ENCODE data around the gene SUB1. TPM values are rescaled to one million over a fixed set of nuclear protein-coding genes. Genes with fewer than 3 reads are reported as not detected.

SUB1 gene
- polyA plus RNA-seq, 1 donor (not counting 4 experiments of a cell fraction or from before 2014, with no cell fraction given): 432 TPM

- Histone ChIP-seq H3K9me3 (ENCODE audit: control insufficient read depth, low read depth, low read length) (no peaks in the 10 kb centered on the region), H2AFZ (ENCODE audit: control insufficient read depth, low read length) (no peak overlapping the region), H3K9me1 (ENCODE audit: control insufficient read depth, extremely low read depth, insufficient read depth, low read length) (no peaks in the 10 kb centered on the region), H3K4me2 (ENCODE audit: control insufficient read depth, extremely low read depth, insufficient read depth, low read depth, low read length) (no peak overlapping the region), H4K20me1 (ENCODE audit: control insufficient read depth, extremely low read depth, insufficient read depth, low read length) (no peaks in the 10 kb centered on the region), H3K4me1 (ENCODE audit: control insufficient read depth, extremely low read depth, insufficient read depth, low read length) (no peaks in the 10 kb centered on the region), H3K27ac (ENCODE audit: control insufficient read depth, insufficient read depth, low read length) (no peak overlapping the region), H3K36me3 (ENCODE audit: control insufficient read depth in 2 of 2, extremely low read depth in 1 of 2, insufficient read depth in 2 of 2, low read length in 2 of 2) (no peaks in the 10 kb centered on the region), H3K27me3 (ENCODE audit: control insufficient read depth, extremely low read depth, insufficient read depth, low read length) (no peaks in the 10 kb centered on the region), H3K4me3 (ENCODE audit: control insufficient read depth in 2 of 3, extremely low read depth in 1 of 3, insufficient read depth in 2 of 3, low read depth in 1 of 3, low read length in 3 of 3) (no peak overlapping the region), H3K9ac (ENCODE audit: control insufficient read depth, extremely low read depth, insufficient read depth, low read length) (no peak overlapping the region), H3K79me2 (ENCODE audit: control insufficient read depth, insufficient read depth, low read length) (no peaks in the 10 kb centered on the region)
- no peak for TF ChIP-seq EZH2 (IDR thresholded peaks at IDR 0.05; ENCODE audit: low read length)
- no peak for TF ChIP-seq CTCF (optimal IDR thresholded peaks at IDR 0.05 in 1 of 3, IDR thresholded peaks at IDR 0.05 in 1 of 3, conservative IDR thresholded peaks at IDR 0.05 in 1 of 3; ENCODE audit: extremely low read depth in 1 of 3, insufficient read depth in 2 of 3, low read length in 3 of 3)
- DNase-seq (ENCODE audit: low read depth, low spot score) (no peak), FAIRE-seq (no peak)
- dilution Hi-C loops (cut with MboI; ENCODE audit: extremely low pct_ligation_motif_present, low sequenced_read_pairs): no loop called here
Observed at GRCh38 chr5:32651638-32652037, 66.3 kb downstream of the SUB1 start.

Other genes with a start within 250 kb of the SUB1 start
- gene ZFR, start 140.8 kb upstream of the SUB1 start, polyA plus RNA-seq: 56.6 to 74.7 TPM (median 58.7 TPM) in 3 replicates
- 0.01 to 0.55 TPM (median 0.12 TPM) in 3 replicates for gene NPR3, start 125.8 kb downstream of the SUB1 start, polyA plus RNA-seq

Measured in keratinocyte (primary cell).